HCT116 (cell line): ENCODE data around the gene CTXN2. TPM values are rescaled to one million over a fixed set of nuclear protein-coding genes. Genes with fewer than 3 reads are reported as not detected.

Experiments used
- ATAC-seq: fragments of 200-7000 bp; cut with Tn5 transposase; 2 replicates; pipeline ENCODE4 v1.9.1; 2020; ENCODE audit warnings: mild to moderate bottlenecking, moderate library complexity
- BruUV-seq: library from RNA; stranded (reverse); fragments of 400-500 nt; replicated peaks from 2 replicates; lab custom pipeline; 2021; lab: Mats Ljungman, UMichigan
- CTCF ChIA-PET: fragments of 300-600 bp; sonication (Branson Sonifier 250); formaldehyde crosslinking; loops from one replicate; lab custom pipeline; 2021; ENCODE audit warnings: antibody characterized with exemption; lab: Charles Lee
- POLR2A ChIA-PET: fragments of 300-600, 350-600 bp; sonication (Branson Sonifier 250); formaldehyde crosslinking; loops from one replicate; lab custom pipeline; 2021; ENCODE audit warnings: antibody characterized with exemption; lab: Charles Lee
- RAD21 ChIA-PET, 2 experiments: fragments of 300-600 bp; sonication (Branson Sonifier 250); formaldehyde crosslinking; loops; one replicate each; lab custom pipeline; 2023; ENCODE audit warnings: low total read pairs in 2 of 2; ENCODE audit not compliant: uncharacterized antibody in 2 of 2, unreplicated experiment in 2 of 2, low non-redundant PET in 1 of 2; lab: Charles Lee
- DNase-seq: peaks from one replicate; pipeline ENCODE4 v3.0.0-alpha.2; 2010; ENCODE audit warnings: low read depth, low spot score
- H2AFZ ChIP-seq: fragments of 200-600 bp; shearing (Covaris generic), sonication (generic); 2 replicates; pipeline ENCODE4 v1.6.1; 2017; ENCODE audit warnings: low read depth, mixed run types, mixed read lengths, antibody characterized with exemption, low read length; ENCODE audit not compliant: poor library complexity, severe bottlenecking
- H3K27ac ChIP-seq: 2 replicates; pipeline ENCODE4 v1.5.1; 2012; ENCODE audit warnings: low read depth, low read length
- H3K27me3 ChIP-seq: fragments of 200-600 bp; sonication (generic); 2 replicates; pipeline ENCODE4 v1.6.1; 2016; ENCODE audit warnings: mixed run types, low read length, mixed read lengths; ENCODE audit not compliant: insufficient read depth
- H3K36me3 ChIP-seq, 2 experiments: fragments of 200-500 bp in 1 of 2; fragments of 200-600 bp in 1 of 2; sonication (Bioruptor generic) in 1 of 2; sonication (generic) in 1 of 2; 2 replicates each; pipeline versions ENCODE4 v1.5.1 to v1.6.1; 2014 to 2016; ENCODE audit warnings: low read length in 2 of 2, inconsistent platforms in 1 of 2, mixed read lengths in 1 of 2, mixed run types in 1 of 2; ENCODE audit not compliant: insufficient read depth in 2 of 2, control insufficient read depth in 1 of 2
- H3K4me1 ChIP-seq, 2 experiments: fragments of 200-600 bp in 1 of 2; sonication (generic) in 1 of 2; 2 replicates each; pipeline versions ENCODE4 v1.5.1 to v1.6.1; 2012 to 2017; ENCODE audit warnings: low read length in 2 of 2, inconsistent platforms in 1 of 2, mild to moderate bottlenecking in 1 of 2, mixed read lengths in 1 of 2, mixed run types in 1 of 2, moderate library complexity in 1 of 2; ENCODE audit not compliant: insufficient read depth in 2 of 2, control insufficient read depth in 1 of 2
- H3K4me2 ChIP-seq: fragments of 200-600 bp; sonication (generic); 2 replicates; pipeline ENCODE4 v1.6.1; 2017; ENCODE audit warnings: mixed run types, low read length, mixed read lengths
- H3K4me3 ChIP-seq, 2 experiments: fragments of 200-600 bp in 1 of 2; sonication (generic) in 1 of 2; replicated peaks in 1 of 2; 2 replicates each; pipeline ENCODE4 v1.5.1; 2011 to 2016; ENCODE audit warnings: low read length in 2 of 2, control low read depth in 1 of 2, low read depth in 1 of 2, mild to moderate bottlenecking in 1 of 2, mixed read lengths in 1 of 2, mixed run types in 1 of 2
- H3K79me2 ChIP-seq: fragments of 200-600 bp; sonication (generic); 2 replicates; pipeline ENCODE4 v1.6.1; 2017; ENCODE audit warnings: mild to moderate bottlenecking, mixed run types, low read length, moderate library complexity, mixed read lengths; ENCODE audit not compliant: insufficient read depth
- H3K9ac ChIP-seq: fragments of 200-600 bp; sonication (generic); 2 replicates; pipeline ENCODE4 v1.6.1; 2016; ENCODE audit warnings: low read length, mixed read lengths
- H3K9me2 ChIP-seq: fragments of 200-600 bp; sonication (generic), shearing (Covaris generic); 2 replicates; pipeline ENCODE4 v1.6.1; 2017; ENCODE audit warnings: mixed run types, mild to moderate bottlenecking, moderate library complexity; ENCODE audit not compliant: insufficient read depth
- H3K9me3 ChIP-seq, 2 experiments: fragments of 200-500 bp in 1 of 2; fragments of 200-600 bp in 1 of 2; sonication (Bioruptor generic) in 1 of 2; sonication (generic) in 1 of 2; 2 replicates each; pipeline ENCODE4 v1.6.1; 2014 to 2017; ENCODE audit warnings: low read length in 2 of 2, mixed read lengths in 2 of 2, inconsistent platforms in 1 of 2, low read depth in 1 of 2, mild to moderate bottlenecking in 1 of 2, mixed run types in 1 of 2, moderate library complexity in 1 of 2; ENCODE audit not compliant: control insufficient read depth in 1 of 2, insufficient read depth in 1 of 2
- H4K20me1 ChIP-seq: fragments of 200-600 bp; sonication (generic), shearing (Covaris generic); 2 replicates; pipeline ENCODE4 v1.6.1; 2017; ENCODE audit warnings: mixed run types, mild to moderate bottlenecking, moderate library complexity; ENCODE audit not compliant: insufficient read depth
- CBX3 ChIP-seq: IDR thresholded peaks from 2 replicates; pipeline ENCODE4 v1.6.1; 2012; ENCODE audit warnings: low read depth
- CEBPB ChIP-seq: IDR thresholded peaks from 2 replicates; pipeline ENCODE4 v1.6.1; 2012; ENCODE audit warnings: low read depth
- ELF1 ChIP-seq: IDR thresholded peaks from 2 replicates; pipeline ENCODE4 v1.6.1; 2012; ENCODE audit warnings: low read depth, borderline replicate concordance
- EZH2phosphoT487 ChIP-seq: fragments of 200-600 bp; IDR thresholded peaks from 2 replicates; pipeline ENCODE4 v1.6.1; 2018; ENCODE audit warnings: antibody characterized with exemption, borderline replicate concordance
- SIN3A ChIP-seq: IDR thresholded peaks from 2 replicates; pipeline ENCODE4 v1.6.1; 2012; ENCODE audit warnings: low read depth
- SP1 ChIP-seq: IDR thresholded peaks from 2 replicates; pipeline ENCODE4 v1.6.1; 2012; ENCODE audit warnings: low read depth
- SRF ChIP-seq: IDR thresholded peaks from 2 replicates; pipeline ENCODE4 v1.6.1; 2012; ENCODE audit warnings: low read depth
- YY1 ChIP-seq: IDR thresholded peaks from 2 replicates; pipeline ENCODE4 v1.6.1; 2011; ENCODE audit warnings: low read length, low read depth, moderate library complexity, mild to moderate bottlenecking; ENCODE audit not compliant: insufficient replicate concordance; ENCODE audit errors: extremely low read depth
- ZNF274 ChIP-seq: fragments of 200-500 bp; sonication (Bioruptor generic); IDR thresholded peaks from 2 replicates; pipeline ENCODE4 v1.6.1; 2014; ENCODE audit warnings: mild to moderate bottlenecking, low read depth, low read length, inconsistent platforms
- intact Hi-C: fragments of 100-400 bp; cut with micrococcal nuclease; formaldehyde crosslinking; loops from 2 replicates; pipeline ENCODE4 v1.10.0; 2022
- total RNA-seq: library from RNA; stranded (reverse); gene quantifications from one replicate; pipeline ENCODE4 v1.2.1, GENCODE V29; 2021; ENCODE audit not compliant: unreplicated experiment
- TF ChIP-seq, protein P1 (sequence below): IDR thresholded peaks from 2 replicates; pipeline ENCODE4 v1.6.1; 2011; ENCODE audit warnings: mild to moderate bottlenecking, low read length, moderate library complexity; ENCODE audit not compliant: insufficient replicate concordance; ENCODE audit errors: extremely low read depth
- TF ChIP-seq, protein P2 (sequence below): IDR thresholded peaks from 2 replicates; pipeline ENCODE4 v1.6.1; 2012

The CTXN2 gene
- total RNA-seq, 1 experiment from 2014 or later, result not detected

DNA sequence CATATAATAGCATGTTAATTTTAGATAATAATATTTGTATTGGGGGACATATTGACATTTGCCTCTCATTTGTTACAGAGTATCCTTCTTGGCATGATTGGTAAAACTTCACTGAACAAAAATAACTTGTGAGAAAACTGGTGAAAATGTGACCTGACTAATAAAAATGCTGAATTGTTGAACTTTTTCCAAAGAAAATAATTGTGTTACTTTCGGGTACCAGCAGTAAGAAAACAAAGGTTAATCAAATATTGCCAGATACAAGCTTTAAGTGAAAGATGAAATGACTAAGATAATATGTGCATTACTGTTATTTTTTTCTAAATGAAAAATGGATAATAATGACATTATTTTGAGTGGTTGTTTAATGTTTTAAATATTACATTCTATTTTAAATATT, 29.8 kb downstream of the CTXN2 start:
- Histone ChIP-seq H2AFZ (no peak overlapping the region), H3K36me3 (no peaks in the 10 kb centered on the region), H3K9me2 (no peaks in the 10 kb centered on the region), H3K27ac (no peak overlapping the region), H3K4me2 (no peak overlapping the region), H3K4me1 (no peaks in the 10 kb centered on the region), H4K20me1 (no peaks in the 10 kb centered on the region), H3K27me3 (peaks cover 31% of the 10 kb centered on the region), H3K4me3 (no peak overlapping the region), H3K79me2 (no peaks in the 10 kb centered on the region), H3K9ac (no peak overlapping the region), H3K9me3 (no peaks in the 10 kb centered on the region)
- BruUV-seq, result no TSS peak
- ChIA-PET CTCF (no interaction called here), RAD21 (no interaction called here), POLR2A (no interaction called here)
- ATAC-seq (no peak), DNase-seq (no peak)
- intact Hi-C loops, result no loop called here
- TF ChIP-seq ELF1 (no peak), CBX3 (no peak), YY1 (no peak), SP1 (no peak), ZNF274 (no peak)
- TF ChIP-seq, protein P1, sequence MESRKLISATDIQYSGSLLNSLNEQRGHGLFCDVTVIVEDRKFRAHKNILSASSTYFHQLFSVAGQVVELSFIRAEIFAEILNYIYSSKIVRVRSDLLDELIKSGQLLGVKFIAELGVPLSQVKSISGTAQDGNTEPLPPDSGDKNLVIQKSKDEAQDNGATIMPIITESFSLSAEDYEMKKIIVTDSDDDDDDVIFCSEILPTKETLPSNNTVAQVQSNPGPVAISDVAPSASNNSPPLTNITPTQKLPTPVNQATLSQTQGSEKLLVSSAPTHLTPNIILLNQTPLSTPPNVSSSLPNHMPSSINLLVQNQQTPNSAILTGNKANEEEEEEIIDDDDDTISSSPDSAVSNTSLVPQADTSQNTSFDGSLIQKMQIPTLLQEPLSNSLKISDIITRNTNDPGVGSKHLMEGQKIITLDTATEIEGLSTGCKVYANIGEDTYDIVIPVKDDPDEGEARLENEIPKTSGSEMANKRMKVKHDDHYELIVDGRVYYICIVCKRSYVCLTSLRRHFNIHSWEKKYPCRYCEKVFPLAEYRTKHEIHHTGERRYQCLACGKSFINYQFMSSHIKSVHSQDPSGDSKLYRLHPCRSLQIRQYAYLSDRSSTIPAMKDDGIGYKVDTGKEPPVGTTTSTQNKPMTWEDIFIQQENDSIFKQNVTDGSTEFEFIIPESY, result no peak

DNA sequence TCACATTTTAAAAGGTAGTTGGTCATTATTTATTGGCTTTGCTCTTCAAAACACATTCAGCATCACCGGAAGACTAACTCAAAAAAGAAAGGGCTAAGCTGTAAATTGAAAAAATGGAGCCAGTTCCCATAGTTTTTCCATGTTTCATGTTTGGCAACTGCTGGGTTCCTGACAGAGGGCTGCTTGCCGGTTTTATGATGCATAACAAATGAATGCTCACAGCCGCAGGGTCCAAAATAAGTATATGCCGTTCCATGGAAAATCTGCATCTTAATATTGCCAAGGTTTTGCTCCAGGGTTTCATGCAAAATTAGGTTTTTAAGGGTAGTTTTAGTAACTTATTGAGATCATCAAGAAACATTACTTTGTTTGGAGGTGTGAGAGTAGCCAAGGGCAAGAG, 30.4 kb downstream of the CTXN2 start:
- no peak for ATAC-seq
- RAD21 ChIA-PET, result no interaction called here

More for the DNA sequence above, 30.4 kb downstream of the CTXN2 start:
- H3K36me3 ChIP-seq, result no peaks in the 10 kb centered on the region
- H3K9me2 ChIP-seq, result no peaks in the 10 kb centered on the region
- H2AFZ ChIP-seq, result no peak overlapping the region
- H3K9me3 ChIP-seq, result no peaks in the 10 kb centered on the region
- TF ChIP-seq SIN3A, result no peak
- no peak for TF ChIP-seq EZH2phosphoT487
- TF ChIP-seq CEBPB, result no peak
- TF ChIP-seq, protein P2, sequence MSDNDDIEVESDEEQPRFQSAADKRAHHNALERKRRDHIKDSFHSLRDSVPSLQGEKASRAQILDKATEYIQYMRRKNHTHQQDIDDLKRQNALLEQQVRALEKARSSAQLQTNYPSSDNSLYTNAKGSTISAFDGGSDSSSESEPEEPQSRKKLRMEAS, result no peak
- no peak for TF ChIP-seq SRF
- TF ChIP-seq, all 23 proteins: peak for 0
- BruUV-seq, result no TSS peak
- no peak overlapping the region for H3K4me2 ChIP-seq
- ChIA-PET CTCF (no interaction called here), POLR2A (no interaction called here)
- no peak overlapping the region for H3K4me3 ChIP-seq
- intact Hi-C loops, result no loop called here
- no peak overlapping the region for H3K27ac ChIP-seq
- no peaks in the 10 kb centered on the region for H3K4me1 ChIP-seq
- H4K20me1 ChIP-seq, result no peaks in the 10 kb centered on the region
- H3K9ac ChIP-seq, result no peak overlapping the region
- H3K27me3 ChIP-seq, result peaks cover 31% of the 10 kb centered on the region
- H3K79me2 ChIP-seq, result no peaks in the 10 kb centered on the region
- no peak for DNase-seq
